Adipose tissue (tissue), 3 donors: ENCODE data around the gene OR2B6. TPM values are rescaled to one million over a fixed set of nuclear protein-coding genes. Genes with fewer than 3 reads are reported as not detected.
"Not testable (repeated sequence)": the region's sequence is repeated elsewhere in the genome, so short reads cannot be mapped to it uniquely, and the experiment has no call there.

ENCODE experiments used
- H3K27ac ChIP-seq: one replicate; pipeline ENCODE4 v1.5.1; 2013; ENCODE audit warnings: low read depth, low read length
- WGBS, 3 donors: extraction: QIAGEN DNeasy Blood & Tissue Kit; methylation state at CpG; one replicate each; pipeline ENCODE4 v1.1.7; 2013; 5-methylcytosine and 5-hydroxymethylcytosine counted together
- polyA plus RNA-seq, 3 donors: library from polyadenylated mRNA; stranded (reverse); fragments of 200-250 nt; gene quantifications; one replicate each; pipeline ENCODE4 v1.2.3, GENCODE V29; 2013
- donor health status: healthy with polysubstance abuse.
- donor health status: Bipolar disorder and iron deficiency.
- donor health status: healthy.

OR2B6 gene
- polyA plus RNA-seq = not detected

DNA sequence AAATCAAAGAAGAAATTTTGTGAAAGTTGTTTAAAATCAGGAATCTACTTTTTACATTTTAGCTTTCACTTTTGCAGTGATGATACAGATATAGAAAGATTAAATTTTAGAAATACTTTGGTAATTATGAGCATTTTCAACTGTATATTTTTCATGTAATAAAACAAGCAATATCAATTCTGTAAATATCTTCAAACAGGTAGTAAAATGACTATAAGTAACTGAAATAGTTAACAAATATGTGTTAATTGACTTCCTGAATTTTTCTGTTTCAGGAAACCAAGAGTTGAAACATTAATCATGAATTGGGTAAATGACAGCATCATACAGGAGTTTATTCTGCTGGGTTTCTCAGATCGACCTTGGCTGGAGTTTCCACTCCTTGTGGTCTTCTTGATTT lies at the start of gene OR2B6:
OR2B6 (plus strand) TSS at position 301 of the 400 bp plus-strand sequence; CDS start at position 301, 0 bp downstream.
- 18 to 44% (median 36%) methylated on average over 1 of the region's 1 CpG for WGBS, 3 donors
- no peak within 1 kb of the TSS for H3K27ac ChIP-seq

DNA sequence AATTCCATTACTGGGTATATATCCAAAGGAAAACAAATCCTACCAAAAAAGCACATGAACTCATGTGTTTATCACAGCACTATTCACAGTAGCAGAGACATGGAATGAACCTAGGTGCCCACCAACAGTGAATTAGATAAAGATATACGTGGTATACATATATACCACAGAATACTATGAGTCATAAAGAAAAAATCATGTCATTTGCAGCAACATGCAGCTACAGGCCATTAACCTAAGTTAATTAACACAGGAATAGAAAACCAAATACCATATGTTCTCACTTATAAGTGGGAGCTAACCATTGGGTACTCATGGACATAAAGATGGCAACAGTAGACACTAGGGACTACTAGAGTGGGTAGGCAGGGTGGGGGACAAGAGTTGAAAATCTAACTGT lies 49.0 kb upstream of the OR2B6 start:
- 67 to 77% (median 74%) methylated on average over 1 of the region's 1 CpG for WGBS, 3 donors

DNA sequence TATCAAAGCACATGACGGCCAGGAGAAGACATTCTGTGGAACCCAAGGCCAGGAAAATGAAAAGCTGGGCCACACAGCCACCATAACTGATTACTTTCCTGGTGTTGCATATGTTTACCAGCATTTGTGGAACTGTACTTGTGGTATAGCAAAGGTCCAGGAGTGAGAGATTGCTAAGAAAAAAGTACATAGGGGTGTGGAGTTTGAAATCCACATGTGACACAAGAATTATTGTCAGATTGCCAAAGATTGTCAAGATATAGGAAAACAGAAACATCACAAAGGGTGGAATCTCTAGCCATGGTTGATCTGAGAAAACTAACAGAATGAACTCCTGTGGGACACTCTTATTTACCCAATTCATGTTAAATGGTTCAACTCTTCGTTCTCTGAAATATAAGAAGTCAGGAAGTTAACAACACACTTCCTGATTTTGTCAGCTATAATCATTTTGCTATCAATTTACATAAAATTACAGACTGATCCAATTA lies 45.0 kb upstream of the OR2B6 start, which contains the start of gene OR2B2:
OR2B2 (minus strand) TSS at position 441 of the 491 bp plus-strand sequence; CDS start at position 364, 77 bp downstream.
- 56 to 67% (median 59%) methylated on average over 2 of the region's 2 CpGs for WGBS, 3 donors
- H3K27ac ChIP-seq = no peak within 1 kb of the TSS

More for the DNA sequence above, 49.0 kb upstream of the OR2B6 start:
- H3K27ac ChIP-seq = no peak overlapping the region

DNA sequence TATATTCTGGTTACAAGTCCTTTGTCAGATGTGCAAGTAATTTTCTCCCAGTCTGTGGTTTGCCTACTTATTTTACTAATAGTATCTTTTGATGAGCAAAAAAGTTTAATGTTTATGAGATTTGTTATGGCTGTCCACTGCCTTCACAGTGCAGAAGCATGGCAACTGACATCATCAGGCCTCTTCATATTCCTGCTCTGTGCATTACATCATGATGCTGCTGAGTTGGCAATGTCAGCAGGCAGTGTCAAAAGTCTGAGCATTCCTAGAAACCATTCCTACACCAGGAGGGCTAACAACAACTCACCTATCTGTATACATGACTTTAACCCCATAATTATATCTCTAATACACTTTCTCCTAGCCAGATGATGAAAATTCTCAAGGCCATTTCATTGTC lies 34.1 kb upstream of the OR2B6 start:
- H3K27ac ChIP-seq = no peak overlapping the region

DNA sequence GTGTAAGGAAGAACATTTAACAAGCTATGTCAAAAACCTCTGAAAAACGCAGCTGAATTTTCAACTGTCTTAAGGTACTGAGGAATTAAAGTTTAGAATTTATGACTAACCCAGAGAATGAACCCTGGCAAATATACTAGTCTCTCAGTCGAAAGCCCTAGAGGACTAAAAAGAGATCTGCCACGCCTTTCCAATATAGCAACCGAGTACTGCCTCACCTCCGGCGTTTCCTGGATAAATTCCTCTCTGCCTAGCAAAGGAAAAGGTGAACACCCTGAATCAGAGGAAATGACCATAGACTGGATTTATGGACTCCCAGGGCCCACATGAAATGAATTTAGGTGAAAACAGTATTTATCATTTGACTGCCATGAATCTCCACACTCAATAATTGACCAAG lies 32.9 kb upstream of the OR2B6 start:
- WGBS, 3 donors = 72 to 80% (median 76%) methylated on average over 6 of the region's 6 CpGs
- H3K27ac ChIP-seq = no peak overlapping the region

DNA sequence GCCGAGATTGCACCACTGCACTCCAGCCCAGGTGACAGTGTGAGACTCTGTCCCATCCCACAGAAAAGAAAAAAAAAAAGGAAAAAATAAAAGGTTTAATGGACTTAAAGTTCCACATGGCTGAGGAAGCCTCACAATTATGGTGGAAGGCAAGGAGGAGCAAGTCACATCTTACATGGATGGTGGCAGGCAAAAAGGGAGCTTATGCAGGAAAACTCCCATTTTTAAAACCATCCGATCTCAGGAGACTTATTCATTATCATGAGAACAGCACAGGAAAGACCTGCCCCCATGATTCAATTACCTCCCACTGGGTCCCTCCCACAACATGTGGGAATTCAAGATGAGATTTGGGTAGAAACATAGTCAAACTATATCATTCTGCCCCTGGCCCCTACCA lies 29.0 kb upstream of the OR2B6 start:
- not testable (repeated sequence) for H3K27ac ChIP-seq

DNA sequence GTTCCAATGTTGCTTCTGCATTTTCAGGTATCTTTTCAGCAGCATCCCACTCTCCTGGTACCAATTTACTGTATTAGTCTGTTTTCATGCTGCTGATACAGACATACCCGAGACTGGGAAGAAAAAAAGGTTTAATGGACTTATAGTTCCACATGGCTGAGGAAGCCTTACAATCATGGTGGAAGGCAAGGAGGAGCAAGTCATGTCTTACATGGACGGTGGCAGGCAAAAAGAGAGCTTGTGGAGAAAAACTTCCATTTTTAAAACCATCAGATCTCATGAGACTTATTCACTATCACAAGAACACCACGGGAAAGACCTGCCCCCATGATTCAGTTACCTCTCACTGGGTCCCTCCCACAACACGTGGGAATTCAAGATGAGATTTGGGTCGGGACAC lies 27.1 kb upstream of the OR2B6 start:
- 63 to 78% (median 78%) methylated on average over 5 of the region's 5 CpGs for WGBS, 3 donors
- not testable (repeated sequence) for H3K27ac ChIP-seq

More for the DNA sequence above, 29.0 kb upstream of the OR2B6 start:
- 90 to 95% (median 92%) methylated on average over 2 of the region's 2 CpGs for WGBS, 3 donors

DNA sequence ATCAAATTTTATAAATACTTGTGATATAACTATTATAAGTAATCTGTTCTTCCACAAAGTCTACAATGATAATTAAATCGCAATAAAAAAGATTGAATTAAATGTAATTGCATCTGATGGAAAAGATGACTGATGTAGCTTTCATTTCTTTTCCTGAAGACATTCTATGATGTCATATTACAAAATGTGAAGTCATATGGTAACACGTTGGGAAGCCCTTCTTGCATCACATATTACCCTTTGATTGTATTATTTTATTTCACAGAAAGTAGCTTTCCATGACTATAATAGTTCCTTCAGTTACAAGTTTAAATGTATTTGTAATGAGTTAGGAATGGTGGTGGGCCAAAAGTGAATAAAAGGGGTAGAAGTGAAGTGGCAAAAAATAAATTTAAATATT lies 25.8 kb upstream of the OR2B6 start:
- no peak overlapping the region for H3K27ac ChIP-seq
- WGBS, 3 donors = 72 to 82% (median 79%) methylated on average over 2 of the region's 2 CpGs

DNA sequence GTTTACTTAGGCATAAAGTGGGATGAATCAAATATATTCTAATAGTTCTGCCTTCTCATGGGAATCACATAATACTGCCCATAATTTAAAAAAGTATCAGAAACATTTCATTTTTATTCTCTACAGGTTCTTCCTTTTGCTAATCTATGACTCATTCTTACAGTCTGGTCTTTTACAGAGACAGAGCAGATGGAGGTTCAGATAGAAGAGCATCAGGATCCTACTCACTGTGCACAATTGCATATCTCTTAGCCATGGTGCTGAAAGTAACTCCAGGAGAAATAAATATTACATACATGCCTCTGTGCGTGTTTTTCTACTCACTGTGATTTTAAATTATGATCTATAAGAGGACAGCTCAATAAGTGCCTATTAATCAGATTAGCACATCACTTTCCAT lies 16.3 kb upstream of the OR2B6 start:
- H3K27ac ChIP-seq = no peak overlapping the region
- 56 to 79% (median 68%) methylated on average over 1 of the region's 1 CpG for WGBS, 3 donors

DNA sequence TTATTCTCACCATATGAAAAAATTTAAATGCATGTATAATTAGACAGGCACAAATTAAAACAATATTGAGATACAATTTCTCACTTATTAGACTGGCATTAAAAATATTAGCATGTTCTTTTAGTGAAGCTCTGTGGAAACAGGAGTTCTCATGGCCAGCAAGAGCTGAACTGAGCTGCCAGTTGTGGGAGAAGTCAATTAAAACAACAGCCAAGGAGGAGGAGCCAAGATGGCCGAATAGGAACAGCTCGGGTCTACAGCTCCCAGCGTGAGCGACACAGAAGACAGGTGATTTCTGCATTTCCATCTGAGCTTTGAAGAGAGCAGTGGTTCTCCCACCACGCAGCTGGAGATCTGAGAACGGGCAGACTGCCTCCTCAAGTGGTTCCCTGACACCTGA lies 14.0 kb upstream of the OR2B6 start:
- H3K27ac ChIP-seq = not testable (repeated sequence)
- 7 to 39% (median 35%) methylated on average over 6 of the region's 6 CpGs for WGBS, 3 donors

DNA sequence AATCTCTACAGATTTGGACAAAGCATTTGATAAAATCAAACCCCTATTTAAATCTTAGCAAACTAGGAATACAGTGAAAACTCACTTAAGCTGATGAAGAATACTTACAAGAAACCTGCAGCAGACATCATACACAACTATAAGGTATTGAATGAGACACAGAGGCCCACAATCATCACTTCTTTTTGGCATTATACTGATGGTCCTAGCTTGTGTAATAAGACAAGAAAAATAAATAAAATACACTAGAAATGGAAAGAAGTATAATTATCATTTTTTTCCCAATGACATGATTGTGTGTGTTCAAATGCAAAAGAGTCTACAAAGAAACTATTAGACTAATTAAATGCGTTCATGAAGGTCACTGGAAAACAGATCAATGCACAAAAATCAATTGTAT lies 8.8 kb upstream of the OR2B6 start:
- no peak overlapping the region for H3K27ac ChIP-seq
- 43 to 75% (median 75%) methylated on average over 1 of the region's 1 CpG for WGBS, 3 donors

DNA sequence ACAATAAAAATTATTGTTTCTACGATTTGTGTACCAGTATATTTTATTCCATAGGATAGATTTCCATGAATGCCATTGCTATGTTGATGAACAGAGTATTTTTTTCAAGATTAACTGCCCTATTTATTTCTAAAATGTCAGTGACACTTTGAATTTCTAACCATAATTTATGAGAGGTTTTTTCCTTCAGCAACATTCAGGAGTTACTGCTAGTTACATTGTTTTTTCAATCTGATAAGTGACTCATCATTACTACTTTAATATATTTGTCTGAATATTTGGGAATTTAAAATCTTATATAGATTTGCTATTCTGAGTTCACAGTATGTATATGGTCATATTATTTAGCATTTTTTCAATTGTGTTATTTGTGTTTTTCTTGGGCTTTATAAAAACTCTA lies 6.0 kb upstream of the OR2B6 start:
- no peak overlapping the region for H3K27ac ChIP-seq
- WGBS, 3 donors = 45 to 51% (median 45%) methylated on average over 1 of the region's 1 CpG

DNA sequence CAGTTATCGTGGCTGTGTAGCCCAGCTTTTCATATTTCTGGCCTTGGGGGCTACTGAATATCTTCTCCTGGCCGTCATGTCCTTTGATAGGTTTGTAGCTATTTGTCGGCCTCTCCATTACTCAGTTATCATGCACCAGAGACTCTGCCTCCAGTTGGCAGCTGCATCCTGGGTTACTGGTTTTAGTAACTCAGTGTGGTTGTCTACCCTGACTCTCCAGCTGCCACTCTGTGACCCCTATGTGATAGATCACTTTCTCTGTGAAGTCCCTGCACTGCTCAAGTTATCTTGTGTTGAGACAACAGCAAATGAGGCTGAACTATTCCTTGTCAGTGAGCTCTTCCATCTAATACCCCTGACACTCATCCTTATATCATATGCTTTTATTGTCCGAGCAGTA lies 475 bp downstream of the OR2B6 start:
- no peak overlapping the region for H3K27ac ChIP-seq
- 64 to 82% (median 68%) methylated on average over 4 of the region's 4 CpGs for WGBS, 3 donors

DNA sequence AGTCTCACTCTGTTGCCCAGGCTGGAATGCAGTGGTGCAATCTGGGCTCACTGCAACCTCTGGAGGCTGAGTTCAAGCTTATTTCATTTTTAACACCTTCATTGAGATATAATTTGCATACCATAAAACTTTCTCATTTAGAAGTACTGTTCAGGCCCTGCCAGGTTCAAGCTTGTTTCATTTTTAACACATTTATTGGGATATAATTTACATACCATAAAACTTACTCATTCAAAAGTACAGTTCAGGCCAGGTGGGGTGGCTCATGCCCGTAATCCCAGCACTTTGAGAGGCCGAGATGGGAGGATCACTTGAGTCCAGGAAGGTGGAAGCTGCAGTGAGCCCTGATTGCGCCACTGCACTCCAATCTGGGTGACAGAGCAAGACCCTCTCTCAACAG lies 5.5 kb downstream of the OR2B6 start:
- WGBS, 3 donors = 54 to 87% (median 86%) methylated on average over 3 of the region's 3 CpGs
- H3K27ac ChIP-seq = no peak overlapping the region

DNA sequence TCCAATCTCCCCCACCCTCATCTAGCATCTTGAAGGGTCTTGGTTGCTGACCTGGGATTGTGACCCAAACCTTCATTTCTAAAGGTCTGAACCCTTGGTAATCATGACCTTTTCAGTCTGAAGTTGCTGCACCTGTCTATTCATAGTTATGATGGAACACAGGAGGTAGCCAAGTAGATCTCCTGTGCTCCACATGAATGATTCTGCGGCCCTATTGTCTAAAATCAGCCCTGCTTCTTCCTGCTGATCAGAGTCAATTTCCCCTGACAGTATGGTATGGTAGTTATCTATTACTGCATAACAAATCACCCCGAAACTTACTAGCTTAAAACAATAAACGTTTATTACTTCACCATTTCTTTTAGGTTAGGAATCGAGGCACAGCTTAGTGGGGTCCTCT lies 9.0 kb downstream of the OR2B6 start:
- 79 to 86% (median 82%) methylated on average over 4 of the region's 4 CpGs for WGBS, 3 donors
- no peak overlapping the region for H3K27ac ChIP-seq

DNA sequence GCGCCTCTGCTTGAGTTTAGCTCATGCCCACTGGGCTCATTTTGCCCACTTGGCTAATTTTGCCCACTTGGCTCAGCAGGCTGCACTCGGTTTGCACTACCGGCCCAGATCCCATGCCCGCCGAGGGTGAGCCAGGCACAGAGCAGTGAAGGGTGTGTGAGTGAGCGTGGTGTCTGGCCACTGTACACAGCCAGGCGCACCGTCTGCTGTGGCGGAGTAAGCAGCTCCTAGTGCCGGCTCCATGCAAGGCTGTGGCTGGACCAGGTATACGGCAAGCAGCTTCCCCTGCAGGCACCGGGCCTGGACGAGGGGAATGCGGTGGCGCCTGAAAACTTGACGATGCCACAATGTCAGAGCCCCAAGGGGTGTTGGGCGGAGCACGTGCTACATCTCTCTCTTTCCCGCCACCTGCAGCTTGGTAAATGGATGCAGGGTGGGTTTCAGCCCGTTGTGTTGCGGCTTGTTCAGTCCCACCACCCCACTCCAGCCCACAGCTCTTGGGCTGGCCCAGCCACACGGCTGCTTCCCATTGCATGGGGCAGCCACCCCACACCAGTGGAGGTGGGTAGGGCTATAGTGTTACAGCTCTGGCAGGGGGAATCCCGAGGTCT lies 9.9 kb downstream of the OR2B6 start:
- H3K27ac ChIP-seq = no peak overlapping the region
- WGBS, 3 donors = 92 to 95% (median 94%) methylated on average over 23 of the region's 23 CpGs

DNA sequence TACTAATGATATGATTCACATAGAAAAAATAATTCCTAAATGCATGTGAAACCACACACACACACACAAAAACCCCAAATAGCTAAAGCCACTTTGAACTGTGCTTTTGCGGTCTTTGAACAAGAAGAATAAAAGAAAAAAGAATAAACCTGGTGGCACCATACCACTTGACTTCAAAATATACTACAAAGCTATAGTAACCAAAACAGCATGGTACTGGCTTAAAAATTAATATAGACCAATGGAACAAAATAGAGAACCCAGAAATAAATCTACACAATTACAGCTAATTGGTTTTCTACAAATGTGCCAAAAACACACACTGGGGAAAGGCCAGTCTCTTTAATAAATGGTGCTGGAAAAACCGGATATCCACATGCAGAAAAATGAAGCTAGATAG lies 13.4 kb downstream of the OR2B6 start:
- WGBS, 3 donors = 83 to 86% (median 85%) methylated on average over 2 of the region's 2 CpGs
- H3K27ac ChIP-seq = no peak overlapping the region

DNA sequence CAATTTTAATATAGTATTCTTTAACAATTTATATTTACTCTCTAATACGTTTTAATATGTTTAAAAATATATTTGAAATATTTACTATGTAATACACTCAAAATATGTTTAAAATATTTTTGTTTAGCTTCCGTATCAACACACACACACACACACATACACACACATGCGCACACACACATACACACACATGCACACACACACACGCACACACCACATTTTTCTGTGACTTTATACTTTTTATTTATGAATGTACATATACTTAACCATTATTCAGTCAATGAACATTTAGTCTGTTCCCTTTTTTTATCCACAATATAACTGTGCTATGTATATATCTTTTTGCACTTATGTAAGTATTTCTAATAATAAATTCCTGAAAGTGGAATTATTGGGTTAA lies 15.7 kb downstream of the OR2B6 start:
- H3K27ac ChIP-seq = no peak overlapping the region
- WGBS, 3 donors = 75 to 90% (median 81%) methylated on average over 4 of the region's 4 CpGs

DNA sequence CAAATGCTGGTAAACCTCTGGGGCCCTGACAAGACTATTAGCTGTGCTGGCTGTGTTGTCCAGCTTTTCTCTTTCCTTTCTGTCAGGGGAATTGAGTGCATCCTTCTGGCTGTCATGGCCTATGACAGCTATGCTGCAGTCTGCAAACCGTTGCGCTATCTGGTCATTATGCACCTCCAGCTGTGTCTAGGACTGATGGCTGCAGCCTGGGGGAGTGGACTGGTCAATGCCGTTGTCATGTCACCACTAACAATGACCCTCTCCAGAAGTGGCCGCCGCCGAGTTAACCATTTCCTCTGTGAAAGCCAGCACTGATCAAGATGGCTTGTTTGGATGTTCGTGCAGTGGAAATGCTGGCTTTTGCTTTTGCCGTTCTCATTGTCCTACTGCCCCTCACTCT lies 20.3 kb downstream of the OR2B6 start:
- WGBS, 3 donors = 53 to 62% (median 60%) methylated on average over 8 of the region's 8 CpGs
- H3K27ac ChIP-seq = no peak overlapping the region

DNA sequence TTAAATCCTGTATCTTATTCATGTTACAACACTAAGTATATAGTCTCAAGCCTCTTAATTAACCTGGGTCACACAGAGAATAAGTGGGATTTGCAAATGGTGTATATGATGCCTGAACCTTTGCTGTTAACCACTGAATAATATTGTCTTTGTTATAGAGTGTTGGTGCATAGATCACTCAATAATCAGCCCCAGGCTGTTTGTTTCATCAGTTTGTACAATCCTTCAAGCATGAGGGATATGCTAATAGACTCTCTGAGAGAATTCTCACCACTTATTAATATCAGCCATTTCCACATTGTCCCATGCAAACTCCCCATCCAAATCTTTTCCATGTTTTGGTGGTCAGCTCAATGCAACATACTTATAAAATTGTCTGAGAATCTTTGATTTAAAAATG lies 21.7 kb downstream of the OR2B6 start:
- H3K27ac ChIP-seq = no peak overlapping the region

DNA sequence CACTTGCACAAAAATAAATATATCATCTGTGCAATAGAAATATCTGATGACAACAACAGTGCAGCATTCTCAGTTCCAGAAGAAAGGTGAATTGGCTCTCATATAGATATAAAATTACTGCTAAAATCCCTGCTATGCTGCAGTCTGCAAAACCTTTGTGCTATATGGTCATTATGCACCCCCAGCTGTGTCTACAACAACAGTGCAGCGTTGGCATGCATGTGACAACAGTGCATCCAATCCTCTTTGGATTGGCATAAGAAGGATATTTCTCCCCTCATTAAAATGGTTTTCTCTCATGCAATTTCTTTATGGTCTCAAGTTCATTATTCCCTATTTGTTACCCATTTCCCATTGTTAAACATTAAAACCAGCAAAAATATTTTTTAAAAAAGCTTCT lies 23.1 kb downstream of the OR2B6 start:
- no peak overlapping the region for H3K27ac ChIP-seq

More for the DNA sequence above, 23.1 kb downstream of the OR2B6 start:
- 34 to 49% (median 38%) methylated on average over 1 of the region's 1 CpG for WGBS, 3 donors
